HEK293T (cell line): ENCODE data around the gene SCAP.

Experiments used
- ARNT ChIP-seq: fragments of 450-650 bp; IDR thresholded peaks from 2 replicates; pipeline ENCODE4 v1.6.1; 2017; ENCODE audit warnings: mild to moderate bottlenecking
- ELF4 ChIP-seq: fragments of 450-650 bp; IDR thresholded peaks from 2 replicates; pipeline ENCODE4 v1.6.1; 2017; ENCODE audit warnings: antibody characterized with exemption
- FOXK2 ChIP-seq: fragments of 450-650 bp; IDR thresholded peaks from 2 replicates; pipeline ENCODE4 v1.6.1; 2016; ENCODE audit warnings: mild to moderate bottlenecking
- HDGF ChIP-seq: fragments of 450-650 bp; IDR thresholded peaks from 2 replicates; pipeline ENCODE4 v1.6.1; 2017; ENCODE audit warnings: antibody characterized with exemption, borderline replicate concordance
- L3MBTL2 ChIP-seq: fragments of 450-650 bp; conservative IDR thresholded peaks from 2 replicates; pipeline ENCODE4 v1.6.1; 2016; ENCODE audit warnings: mild to moderate bottlenecking
- LEF1 ChIP-seq: fragments of 450-650 bp; IDR thresholded peaks from 2 replicates; pipeline ENCODE4 v1.6.1; 2017; ENCODE audit warnings: mild to moderate bottlenecking, borderline replicate concordance
- SP1 ChIP-seq: fragments of 450-650 bp; IDR thresholded peaks from 2 replicates; pipeline ENCODE4 v1.6.1; 2017
- SUZ12 ChIP-seq: fragments of 450-650 bp; IDR thresholded peaks from 2 replicates; pipeline ENCODE4 v1.6.1; 2016; ENCODE audit warnings: mild to moderate bottlenecking
- TARDBP ChIP-seq: fragments of 450-650 bp; IDR thresholded peaks from 2 replicates; pipeline ENCODE4 v1.6.1; 2016
- ZNF384 ChIP-seq: fragments of 450-650 bp; IDR thresholded peaks from 2 replicates; pipeline ENCODE4 v1.6.1; 2016

DNA sequence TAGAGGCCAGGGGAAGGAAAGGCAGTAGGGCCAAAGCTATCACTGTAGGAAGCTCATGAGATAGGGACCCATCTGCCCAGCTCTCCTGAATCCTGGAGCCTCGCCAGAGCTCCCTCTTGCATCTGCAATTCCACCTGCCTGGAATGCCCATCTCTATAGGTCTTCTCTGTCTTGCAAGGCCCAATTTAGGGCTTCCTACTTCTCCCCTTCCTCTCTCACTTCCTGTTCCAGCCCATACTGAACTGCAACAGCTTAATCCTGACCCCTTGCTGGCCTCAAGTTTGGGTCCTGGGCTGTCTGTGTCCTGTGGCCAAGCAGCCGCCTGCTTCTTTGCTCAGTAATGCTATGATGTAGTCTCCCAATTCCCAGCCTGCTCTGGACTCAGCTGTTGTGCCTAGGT is 98.6 kb downstream of the SCAP start:
- no peak for TF ChIP-seq TARDBP
- TF ChIP-seq SP1: no peak
- no peak for TF ChIP-seq ARNT
- TF ChIP-seq LEF1: no peak
- TF ChIP-seq L3MBTL2: no peak
- TF ChIP-seq FOXK2: no peak
- no peak for TF ChIP-seq HDGF
- no peak for TF ChIP-seq ZNF384
- TF ChIP-seq SUZ12: no peak
- TF ChIP-seq ELF4: no peak
